LNCaP clone FGC (cell line): ENCODE measurements around the gene ZNF678.

Source experiments
- DNase-seq: peaks from one replicate; pipeline ENCODE4 v3.0.0-alpha.2; 2011; ENCODE audit warnings: low read depth
- H3K4me3 ChIP-seq: 2 replicates; pipeline ENCODE4 v1.5.1; 2011; ENCODE audit warnings: mild to moderate bottlenecking, low read depth, low read length, control low read depth
- CTCF ChIP-seq: IDR thresholded peaks from 2 replicates; pipeline ENCODE4 v1.5.1; 2012; ENCODE audit warnings: mild to moderate bottlenecking; ENCODE audit not compliant: control insufficient read depth, insufficient read depth; ENCODE audit errors: extremely low read depth

The ZNF678 gene

GRCh38 chr1:227541129-227541528 is 22.2 kb upstream of the ZNF678 start:
- no peak overlapping the region for H3K4me3 ChIP-seq

GRCh38 chr1:227541796-227542152 is 21.6 kb upstream of the ZNF678 start:
- no peak overlapping the region for H3K4me3 ChIP-seq
- no peak for TF ChIP-seq CTCF
- DNase-seq, result no peak

More at GRCh38 chr1:227541129-227541528, 22.2 kb upstream of the ZNF678 start:
- no peak for TF ChIP-seq CTCF
- no peak for DNase-seq

- peak; percentile 40 for TF ChIP-seq CTCF
- DNase-seq, result no peak
- no peak overlapping the region for H3K4me3 ChIP-seq
Observed at GRCh38 chr1:227542153-227543120, 20.9 kb upstream of the ZNF678 start.

DNA sequence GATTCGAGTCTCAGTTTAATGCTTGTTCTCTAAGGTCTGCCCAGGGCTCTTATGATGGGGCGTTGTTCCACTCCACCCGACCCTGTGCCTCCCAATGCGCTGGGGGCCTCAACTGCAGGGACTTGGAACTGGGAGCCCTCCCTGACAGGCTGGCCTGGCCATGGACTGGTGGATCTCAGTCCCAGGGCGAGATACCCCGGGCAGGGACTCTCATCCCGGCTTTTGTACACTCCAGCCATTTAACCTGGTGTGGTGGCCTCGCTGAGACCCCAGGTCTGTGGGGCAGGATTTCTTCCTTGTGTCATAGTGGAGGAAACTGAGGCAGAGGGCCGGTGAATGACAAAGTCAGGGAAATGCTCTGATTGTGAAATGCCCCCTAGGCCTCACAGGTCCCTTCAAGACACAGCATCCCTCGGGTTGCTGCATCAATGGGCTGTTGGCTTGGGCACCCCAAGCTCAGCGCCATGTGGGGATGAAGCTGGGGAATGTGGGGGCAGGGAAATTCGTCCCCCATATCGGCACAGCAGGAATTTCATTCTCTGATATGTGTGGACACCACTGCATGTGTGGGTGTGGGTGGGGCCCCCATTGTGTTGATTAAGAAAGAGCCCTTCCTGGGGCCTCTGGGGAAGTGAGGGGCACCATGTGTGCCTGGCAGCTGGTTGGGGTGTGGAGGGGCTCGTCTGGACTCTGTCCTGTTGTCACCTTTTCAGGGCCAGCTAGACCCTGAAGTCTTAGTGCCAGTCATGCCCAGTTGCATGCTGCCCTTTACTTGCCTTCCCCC is 19.9 kb upstream of the ZNF678 start:
- no peak for TF ChIP-seq CTCF
- no peak for DNase-seq
- H3K4me3 ChIP-seq, result no peak overlapping the region

DNA sequence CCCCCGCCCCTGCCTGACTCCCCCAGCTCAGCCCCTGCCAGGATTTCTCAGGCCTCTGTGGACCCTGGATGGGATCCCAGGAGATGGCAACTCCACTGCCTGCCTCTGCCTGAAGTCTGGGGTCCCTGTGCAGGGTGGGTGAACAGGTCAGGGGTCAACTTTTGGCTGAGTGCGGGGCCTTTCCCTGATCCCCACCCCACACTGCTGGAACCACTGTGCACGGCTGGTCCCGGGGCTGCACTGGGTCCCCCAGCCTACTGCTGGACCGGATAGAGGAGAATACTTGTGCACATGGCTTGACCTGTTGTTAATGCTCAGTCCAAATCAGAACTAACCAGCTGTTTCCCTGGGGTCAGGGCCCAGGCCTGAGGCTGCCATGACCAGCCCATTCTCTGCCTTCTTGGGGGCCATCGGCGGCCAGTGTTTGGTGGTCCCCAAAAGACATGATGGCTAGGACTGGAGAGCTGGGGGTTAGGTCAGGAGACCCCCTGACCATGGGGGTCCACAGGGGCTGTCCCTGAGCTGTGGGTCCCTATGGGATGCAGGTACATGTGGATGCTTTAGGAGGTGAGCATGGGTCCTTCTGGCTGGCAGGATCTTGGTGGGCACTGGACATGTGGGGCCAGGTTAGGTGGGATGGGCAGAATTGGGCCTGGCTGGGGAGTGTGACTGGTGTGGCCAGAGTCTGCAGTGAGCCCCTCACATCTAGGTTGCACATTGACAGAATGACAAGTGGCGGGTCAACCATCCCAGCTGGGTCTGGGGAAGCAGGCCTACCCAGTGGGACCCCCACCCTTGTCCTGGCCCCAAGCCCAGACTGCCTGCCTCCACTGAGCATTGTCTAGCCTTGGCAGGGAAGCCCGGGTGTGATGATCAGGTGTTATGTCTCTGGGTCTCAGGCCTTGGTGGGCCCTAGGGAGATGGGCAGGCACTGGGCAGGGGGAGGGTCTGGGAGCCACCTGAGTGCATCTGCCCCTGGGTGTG is 19.0 kb upstream of the ZNF678 start:
- no peak for DNase-seq
- TF ChIP-seq CTCF, result no peak
- no peak overlapping the region for H3K4me3 ChIP-seq

GRCh38 chr1:227545361-227545760 is 18.0 kb upstream of the ZNF678 start:
- no peak overlapping the region for H3K4me3 ChIP-seq
- no peak for TF ChIP-seq CTCF
- no peak for DNase-seq
